SK-N-SH (cell line): ENCODE measurements around the gene SLC30A3. TPM values are rescaled to one million over a fixed set of nuclear protein-coding genes. Genes with fewer than 3 reads are reported as not detected.

Experiments used
- CTCF ChIA-PET: fragments of 300-600, 350-600 bp; formaldehyde crosslinking; extraction: SDS; loops from one replicate; lab custom pipeline; 2021; lab: Yijun Ruan, JAX
- POLR2A ChIA-PET: fragments of 350-600 bp; sonication (Branson Sonifier 250); formaldehyde crosslinking; extraction: SDS; loops from one replicate; lab custom pipeline; 2020; ENCODE audit warnings: antibody characterized with exemption, inconsistent platforms; lab: Yijun Ruan, JAX
- DNase-seq: peaks from one replicate; pipeline ENCODE4 v3.0.0; 2012
- H2AFZ ChIP-seq: fragments of 200-600 bp; sonication (generic); 2 replicates; pipeline ENCODE4 v1.8.1; 2016; ENCODE audit warnings: antibody characterized with exemption, mild to moderate bottlenecking, low read depth
- H3F3A ChIP-seq: fragments of 200-600 bp; sonication (generic); replicated peaks from 2 replicates; pipeline ENCODE3; 2016; ENCODE audit warnings: antibody characterized with exemption, mild to moderate bottlenecking; ENCODE audit not compliant: insufficient read depth
- H3K27ac ChIP-seq, 2 experiments: fragments of 200-500 bp in 1 of 2; fragments of 200-600 bp in 1 of 2; sonication (Bioruptor generic) in 1 of 2; sonication (generic), shearing (Covaris generic) in 1 of 2; 2 replicates each; pipeline versions ENCODE4 v1.5.1 to v1.6.1; 2014 to 2016; ENCODE audit warnings: low read depth in 2 of 2, inconsistent platforms in 1 of 2, low read length in 1 of 2, mild to moderate bottlenecking in 1 of 2, mixed read lengths in 1 of 2
- H3K27me3 ChIP-seq: fragments of 200-600 bp; sonication (generic), shearing (Covaris generic); 2 replicates; pipeline ENCODE4 v1.6.1; 2016; ENCODE audit warnings: mixed run types; ENCODE audit not compliant: insufficient read depth
- H3K36me3 ChIP-seq, 2 experiments: fragments of 200-500 bp in 1 of 2; fragments of 200-600 bp in 1 of 2; sonication (Bioruptor generic) in 1 of 2; sonication (generic) in 1 of 2; replicated peaks in 1 of 2; 2 replicates each; pipeline versions ENCODE3 to v1.5.1; 2014 to 2016; ENCODE audit warnings: low read length in 1 of 2, mild to moderate bottlenecking in 1 of 2; ENCODE audit not compliant: insufficient read depth in 2 of 2, control insufficient read depth in 1 of 2
- H3K4me1 ChIP-seq, 2 experiments: fragments of 200-500 bp in 1 of 2; fragments of 200-600 bp in 1 of 2; sonication (Bioruptor generic) in 1 of 2; sonication (generic), shearing (Covaris generic) in 1 of 2; 2 replicates each; pipeline versions ENCODE4 v1.5.1 to v1.6.1; 2014 to 2016; ENCODE audit warnings: low read depth in 1 of 2, low read length in 1 of 2, mixed run types in 1 of 2; ENCODE audit not compliant: insufficient read depth in 2 of 2, control insufficient read depth in 1 of 2
- H3K4me2 ChIP-seq: fragments of 200-600 bp; sonication (generic), shearing (Covaris generic); 2 replicates; pipeline ENCODE4 v1.6.1; 2017; ENCODE audit warnings: mixed run types
- H3K4me3 ChIP-seq, 2 experiments: fragments of 200-500 bp in 1 of 2; fragments of 200-600 bp in 1 of 2; sonication (Bioruptor generic) in 1 of 2; sonication (generic), shearing (Covaris generic) in 1 of 2; 2 replicates each; pipeline versions ENCODE4 v1.5.1 to v1.8.1; 2014 to 2016; ENCODE audit warnings: low read depth in 2 of 2, inconsistent platforms in 1 of 2, low read length in 1 of 2, mild to moderate bottlenecking in 1 of 2, mixed read lengths in 1 of 2, moderate library complexity in 1 of 2
- H3K79me2 ChIP-seq: fragments of 200-600 bp; sonication (generic); 2 replicates; pipeline ENCODE4 v1.8.1; 2017; ENCODE audit warnings: mild to moderate bottlenecking; ENCODE audit not compliant: insufficient read depth
- H3K9ac ChIP-seq: fragments of 200-600 bp; sonication (generic); 2 replicates; pipeline ENCODE4 v1.6.1; 2017; ENCODE audit warnings: mixed run types
- H3K9me2 ChIP-seq: fragments of 200-600 bp; sonication (generic); 2 replicates; pipeline ENCODE4 v1.6.1; 2017; ENCODE audit warnings: mixed run types
- H3K9me3 ChIP-seq: fragments of 200-600 bp; sonication (generic); 2 replicates; pipeline ENCODE4 v1.6.1; 2017; ENCODE audit warnings: mixed run types, mild to moderate bottlenecking, moderate library complexity
- H4K20me1 ChIP-seq: fragments of 200-600 bp; sonication (generic); 2 replicates; pipeline ENCODE4 v1.6.1; 2017; ENCODE audit warnings: mild to moderate bottlenecking, mixed run types; ENCODE audit not compliant: insufficient read depth
- FOXM1 ChIP-seq: IDR thresholded peaks from 2 replicates; pipeline ENCODE4 v1.4.0; 2012; ENCODE audit warnings: low read depth, mild to moderate bottlenecking
- MEF2A ChIP-seq: IDR thresholded peaks from 2 replicates; pipeline ENCODE4 v1.4.0; 2012; ENCODE audit warnings: low read depth, borderline replicate concordance
- PBX3 ChIP-seq: IDR thresholded peaks from 2 replicates; pipeline ENCODE4; 2012
- POLR2AphosphoS5 ChIP-seq: IDR thresholded peaks from 2 replicates; pipeline ENCODE4 v1.6.1; 2012; ENCODE audit warnings: low read depth, low read length
- RAD21 ChIP-seq: IDR thresholded peaks from 2 replicates; pipeline ENCODE4 v1.6.1; 2012; ENCODE audit warnings: mild to moderate bottlenecking, low read length
- REST ChIP-seq: IDR thresholded peaks from 2 replicates; pipeline ENCODE4 v1.6.1; 2012; ENCODE audit warnings: mild to moderate bottlenecking, low read depth, low read length, moderate library complexity
- RFX5 ChIP-seq: IDR thresholded peaks from 2 replicates; pipeline ENCODE4 v1.6.1; 2012; ENCODE audit warnings: mild to moderate bottlenecking, improper control_type of control experiment, low read length
- TAF1 ChIP-seq: IDR thresholded peaks from 2 replicates; pipeline ENCODE4 v1.6.1; 2012; ENCODE audit warnings: low read depth, mild to moderate bottlenecking, low read length, moderate library complexity, borderline replicate concordance
- TEAD4 ChIP-seq: IDR thresholded peaks from 2 replicates; pipeline ENCODE4 v1.4.0; 2012; ENCODE audit warnings: mild to moderate bottlenecking, borderline replicate concordance; ENCODE audit not compliant: insufficient read depth
- ZBTB33 ChIP-seq: IDR thresholded peaks from 2 replicates; pipeline ENCODE4 v1.4.0; 2012; ENCODE audit warnings: low read depth, borderline replicate concordance
- WGBS: methylation state at CpG from one replicate; pipeline ENCODE4 v1.1.6; 2017; ENCODE audit warnings: low lambda C conversion rate; 5-methylcytosine and 5-hydroxymethylcytosine counted together
- polyA plus RNA-seq, 3 experiments: library from polyadenylated mRNA; depleted of rRNA; stranded (reverse); fragments of >200 nt; gene quantifications; 2 replicates each; pipeline ENCODE4 v1.2.3, GENCODE V29; 2012

SLC30A3 gene
- polyA plus RNA-seq, 1 of the 3 experiments (the other 2 are of a cell fraction), result 1.1 TPM

GRCh38 chr2:27241761-27242613 is 20.9 kb downstream of the SLC30A3 start:
- Histone ChIP-seq H3K27me3 (no peaks in the 10 kb centered on the region), H3K27ac (no peak overlapping the region), H3K4me3 (no peak overlapping the region), H3F3A (peaks cover 3% of the 10 kb centered on the region), H2AFZ (no peak overlapping the region), H3K9me2 (no peaks in the 10 kb centered on the region), H3K4me1 (no peaks in the 10 kb centered on the region; a peak in 1 of 4 replicates), H3K36me3 (peaks cover 39 to 70% of the 10 kb centered on the region in 2 experiments), H3K9me3 (no peaks in the 10 kb centered on the region), H4K20me1 (no peaks in the 10 kb centered on the region; the same call in 1 of the 2 replicates), H3K9ac (no peak overlapping the region), H3K79me2 (no peaks in the 10 kb centered on the region), H3K4me2 (no peak overlapping the region)
- TF ChIP-seq ZBTB33 (no peak), RAD21 (no peak), PBX3 (no peak), TAF1 (no peak), REST (no peak), POLR2AphosphoS5 (no peak), TEAD4 (no peak), RFX5 (no peak), FOXM1 (no peak), MEF2A (no peak)
- 87% methylated on average over 17 of the region's 24 CpGs for WGBS
- ChIA-PET CTCF (interaction anchor here (0.7 to 6.8 kb wide), 12 partner anchors 9 to 157 kb away, joined by 3 to 39 read pairs (median 4); partner anchors contain the start of gene TRIM54), POLR2A (no interaction called here)
- no peak for DNase-seq
